Fibroblast of lung (primary cell): Measurements from ENCODE around the gene LIMS1.

Source experiments
- EZH2 ChIP-seq: IDR thresholded peaks from 2 replicates; pipeline ENCODE4 v1.5.1; 2012; ENCODE audit warnings: low read length, control low read depth, mild to moderate bottlenecking; ENCODE audit errors: missing control alignments
- TF ChIP-seq, protein P1 (sequence below), 2 donors: IDR thresholded peaks in 1 of 2; conservative IDR thresholded peaks in 1 of 2; 1 replicate in 1 of 2; 2 replicates in 1 of 2; pipeline ENCODE4 v1.5.1; 2011 to 2012; ENCODE audit warnings: low read length in 2 of 2, control low read depth in 1 of 2, inconsistent platforms in 1 of 2, low read depth in 1 of 2, mild to moderate bottlenecking in 1 of 2

DNA sequence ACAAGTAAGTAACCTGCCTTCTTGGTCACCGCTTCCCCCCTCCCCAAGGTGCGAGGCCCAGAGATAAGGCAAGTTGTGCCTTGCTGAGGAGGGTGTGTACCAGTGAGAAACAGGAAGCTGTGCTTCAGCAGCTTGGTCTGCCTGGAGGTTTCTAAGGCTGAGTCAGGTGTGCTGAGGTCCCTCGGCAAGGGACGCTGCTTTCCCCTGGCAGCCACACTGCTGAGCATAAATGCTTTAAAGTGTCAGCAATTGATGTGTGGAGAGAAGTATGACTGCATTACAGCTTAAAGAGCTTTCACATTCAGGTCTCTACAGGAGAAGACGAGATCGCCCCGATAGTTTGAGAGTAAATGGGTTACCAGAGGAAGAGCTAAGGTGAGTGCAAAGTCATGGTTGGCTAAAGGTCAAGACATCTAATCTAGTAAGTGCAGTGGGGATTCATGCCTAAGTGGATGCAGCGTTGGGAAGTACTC is 86.9 kb downstream of the LIMS1 start:
- TF ChIP-seq, protein P1, sequence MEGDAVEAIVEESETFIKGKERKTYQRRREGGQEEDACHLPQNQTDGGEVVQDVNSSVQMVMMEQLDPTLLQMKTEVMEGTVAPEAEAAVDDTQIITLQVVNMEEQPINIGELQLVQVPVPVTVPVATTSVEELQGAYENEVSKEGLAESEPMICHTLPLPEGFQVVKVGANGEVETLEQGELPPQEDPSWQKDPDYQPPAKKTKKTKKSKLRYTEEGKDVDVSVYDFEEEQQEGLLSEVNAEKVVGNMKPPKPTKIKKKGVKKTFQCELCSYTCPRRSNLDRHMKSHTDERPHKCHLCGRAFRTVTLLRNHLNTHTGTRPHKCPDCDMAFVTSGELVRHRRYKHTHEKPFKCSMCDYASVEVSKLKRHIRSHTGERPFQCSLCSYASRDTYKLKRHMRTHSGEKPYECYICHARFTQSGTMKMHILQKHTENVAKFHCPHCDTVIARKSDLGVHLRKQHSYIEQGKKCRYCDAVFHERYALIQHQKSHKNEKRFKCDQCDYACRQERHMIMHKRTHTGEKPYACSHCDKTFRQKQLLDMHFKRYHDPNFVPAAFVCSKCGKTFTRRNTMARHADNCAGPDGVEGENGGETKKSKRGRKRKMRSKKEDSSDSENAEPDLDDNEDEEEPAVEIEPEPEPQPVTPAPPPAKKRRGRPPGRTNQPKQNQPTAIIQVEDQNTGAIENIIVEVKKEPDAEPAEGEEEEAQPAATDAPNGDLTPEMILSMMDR (conservative IDR thresholded peaks at IDR 0.05 in 1 of 2, IDR thresholded peaks at IDR 0.05 in 1 of 2; ENCODE audit: low read depth in 1 of 2, low read length in 2 of 2): no peak
- TF ChIP-seq EZH2: no peak
